A204.1 (cell line): ENCODE measurements around the gene BCL2A1.
"Not testable (repeated sequence)": the region's sequence is repeated elsewhere in the genome, so short reads cannot be mapped to it uniquely, and the experiment has no call there.

Experiments
- FAIRE-seq: peaks from 2 replicates; lab custom pipeline; 2012; peaks lifted over from hg19 to GRCh38; lab: Jason Lieb, UNC

The BCL2A1 gene

GRCh38 chr15:79957741-79958140 lies 13.3 kb downstream of the BCL2A1 start:
- FAIRE-seq: no peak

- no peak for FAIRE-seq
Observed at GRCh38 chr15:79956354-79956939, 14.5 kb downstream of the BCL2A1 start.

- no peak for FAIRE-seq
Observed at GRCh38 chr15:79954661-79955060, 16.3 kb downstream of the BCL2A1 start.

GRCh38 chr15:79953951-79954444 lies 17.0 kb downstream of the BCL2A1 start:
- no peak for FAIRE-seq

- no peak for FAIRE-seq
Observed at GRCh38 chr15:79952329-79952728, 18.7 kb downstream of the BCL2A1 start.

- no peak for FAIRE-seq
Observed at GRCh38 chr15:79950247-79950646, 20.7 kb downstream of the BCL2A1 start.

GRCh38 chr15:79948761-79949160 lies 22.2 kb downstream of the BCL2A1 start:
- FAIRE-seq: no peak

- FAIRE-seq: no peak
Observed at GRCh38 chr15:79948095-79948695, 22.8 kb downstream of the BCL2A1 start.

GRCh38 chr15:79947009-79947408 lies 24.0 kb downstream of the BCL2A1 start:
- no peak for FAIRE-seq

- no peak for FAIRE-seq
Observed at GRCh38 chr15:79944622-79945021, 26.4 kb downstream of the BCL2A1 start.

GRCh38 chr15:79943820-79944219 lies 27.2 kb downstream of the BCL2A1 start:
- FAIRE-seq: no peak

GRCh38 chr15:79942741-79943481 lies 28.1 kb downstream of the BCL2A1 start:
- no peak for FAIRE-seq

GRCh38 chr15:79939399-79939798 lies 31.6 kb downstream of the BCL2A1 start:
- no peak for FAIRE-seq

GRCh38 chr15:79938143-79938542 lies 32.9 kb downstream of the BCL2A1 start:
- no peak for FAIRE-seq

- FAIRE-seq: not testable (repeated sequence)
Observed at GRCh38 chr15:79935556-79936201, 35.3 kb downstream of the BCL2A1 start.

GRCh38 chr15:79933231-79933630 lies 37.8 kb downstream of the BCL2A1 start:
- FAIRE-seq: no peak

GRCh38 chr15:79932447-79932846 lies 38.5 kb downstream of the BCL2A1 start:
- FAIRE-seq: no peak

GRCh38 chr15:79930516-79930915 lies 40.5 kb downstream of the BCL2A1 start:
- no peak for FAIRE-seq

- FAIRE-seq: no peak
Observed at GRCh38 chr15:79929412-79929811, 41.6 kb downstream of the BCL2A1 start.

GRCh38 chr15:79926116-79926515 lies 44.9 kb downstream of the BCL2A1 start:
- not testable (repeated sequence) for FAIRE-seq

GRCh38 chr15:79924379-79924778 lies 46.6 kb downstream of the BCL2A1 start:
- FAIRE-seq: no peak

GRCh38 chr15:79923515-79924169 lies 47.4 kb downstream of the BCL2A1 start:
- FAIRE-seq: peak; percentile 91
